Mesenchymal stem cell (in vitro differentiated cells and primary cell): ENCODE measurements around the gene MGAT4D.

Experiments used
- DNase-seq: peaks from one replicate; pipeline ENCODE4 v3.0.0-alpha.2; 2013
- H2AFZ ChIP-seq: one replicate; pipeline ENCODE4 v1.6.1; 2013; ENCODE audit warnings: low read depth, mild to moderate bottlenecking, control low read depth, inconsistent platforms, low read length, moderate library complexity
- H2AK5ac ChIP-seq: 2 replicates; pipeline ENCODE4 v1.6.1; 2013; ENCODE audit warnings: low read length, moderate library complexity, mild to moderate bottlenecking, inconsistent platforms; ENCODE audit not compliant: severe bottlenecking
- H2BK120ac ChIP-seq: one replicate; pipeline ENCODE4 v1.6.1; 2013; ENCODE audit warnings: low read depth, mild to moderate bottlenecking, inconsistent platforms, low read length, moderate library complexity
- H2BK12ac ChIP-seq, 2 experiments: one replicate each; pipeline ENCODE4 v1.6.1; 2013; ENCODE audit warnings: inconsistent platforms in 2 of 2, low read length in 2 of 2, mild to moderate bottlenecking in 2 of 2, moderate library complexity in 2 of 2, control low read depth in 1 of 2
- H2BK15ac ChIP-seq: one replicate; pipeline ENCODE4 v1.6.1; 2013; ENCODE audit warnings: mild to moderate bottlenecking, low read depth, inconsistent platforms; ENCODE audit not compliant: poor library complexity, severe bottlenecking
- H2BK5ac ChIP-seq: 2 replicates; pipeline ENCODE4 v1.6.1; 2013; ENCODE audit warnings: low read depth, mild to moderate bottlenecking, low read length, control low read depth, inconsistent platforms; ENCODE audit not compliant: poor library complexity, severe bottlenecking
- H3K14ac ChIP-seq, 2 experiments: one replicate each; pipeline ENCODE4 v1.6.1; 2013; ENCODE audit warnings: inconsistent platforms in 2 of 2, low read length in 2 of 2, control low read depth in 1 of 2, mild to moderate bottlenecking in 1 of 2, moderate library complexity in 1 of 2
- H3K18ac ChIP-seq, 2 experiments: one replicate each; pipeline ENCODE4 v1.6.1; 2013; ENCODE audit warnings: inconsistent platforms in 2 of 2, low read length in 2 of 2, control low read depth in 1 of 2, low read depth in 1 of 2, mild to moderate bottlenecking in 1 of 2
- H3K23ac ChIP-seq, 2 experiments: one replicate each; pipeline ENCODE4 v1.6.1; 2013; ENCODE audit warnings: inconsistent platforms in 2 of 2, low read length in 2 of 2, mild to moderate bottlenecking in 2 of 2, moderate library complexity in 2 of 2, control low read depth in 1 of 2
- H3K27ac ChIP-seq: 2 replicates; pipeline ENCODE4 v1.5.1; 2013; ENCODE audit warnings: mild to moderate bottlenecking, moderate library complexity, low read length, control low read depth, inconsistent platforms; ENCODE audit not compliant: poor library complexity, severe bottlenecking
- H3K27me3 ChIP-seq, 2 experiments: 2 replicates each; pipeline versions ENCODE4 v1.6.1 to v1.7.0; 2013; ENCODE audit warnings: low read length in 2 of 2, mild to moderate bottlenecking in 2 of 2, moderate library complexity in 2 of 2, control low read depth in 1 of 2, inconsistent platforms in 1 of 2; ENCODE audit not compliant: control insufficient read depth in 1 of 2, insufficient read depth in 1 of 2
- H3K36me3 ChIP-seq, 2 experiments: 2 replicates each; pipeline versions ENCODE4 v1.6.1 to v1.7.0; 2013; ENCODE audit warnings: low read length in 2 of 2, control low read depth in 1 of 2, inconsistent platforms in 1 of 2, low read depth in 1 of 2, mild to moderate bottlenecking in 1 of 2; ENCODE audit not compliant: insufficient read depth in 2 of 2, control insufficient read depth in 1 of 2
- H3K4ac ChIP-seq, 2 experiments: one replicate each; pipeline ENCODE4 v1.6.1; 2013; ENCODE audit warnings: inconsistent platforms in 2 of 2, low read length in 2 of 2, mild to moderate bottlenecking in 2 of 2, moderate library complexity in 2 of 2, control low read depth in 1 of 2, low read depth in 1 of 2
- H3K4me1 ChIP-seq: 2 replicates; pipeline ENCODE4 v1.6.1; 2013; ENCODE audit warnings: low read depth, low read length, control low read depth; ENCODE audit not compliant: control insufficient read depth, insufficient read depth
- H3K4me2 ChIP-seq: 2 replicates; pipeline ENCODE4 v1.6.1; 2013; ENCODE audit warnings: low read length, mild to moderate bottlenecking, inconsistent platforms; ENCODE audit not compliant: poor library complexity, severe bottlenecking
- H3K4me3 ChIP-seq, 2 experiments: 2 replicates each; pipeline versions ENCODE4 v1.5.1 to v1.7.0; 2013; ENCODE audit warnings: low read length in 2 of 2, mild to moderate bottlenecking in 2 of 2, control low read depth in 1 of 2, low read depth in 1 of 2; ENCODE audit not compliant: insufficient read depth in 1 of 2
- H3K79me1 ChIP-seq: replicated peaks from 2 replicates; pipeline ENCODE4 v1.6.1; 2013; ENCODE audit warnings: mild to moderate bottlenecking, control low read depth, low read length, inconsistent platforms; ENCODE audit not compliant: poor library complexity, severe bottlenecking
- H3K9ac ChIP-seq: 2 replicates; pipeline ENCODE4 v1.7.0; 2013; ENCODE audit warnings: mild to moderate bottlenecking, low read length, moderate library complexity
- H3K9me3 ChIP-seq: 2 replicates; pipeline ENCODE4 v1.7.0; 2013; ENCODE audit warnings: mild to moderate bottlenecking, low read length; ENCODE audit not compliant: control insufficient read depth
- H4K8ac ChIP-seq: one replicate; pipeline ENCODE4 v1.6.1; 2013; ENCODE audit warnings: inconsistent platforms, mild to moderate bottlenecking, low read length, moderate library complexity
- H4K91ac ChIP-seq: one replicate; pipeline ENCODE4 v1.6.1; 2013; ENCODE audit warnings: mild to moderate bottlenecking, low read length, inconsistent platforms
- WGBS: methylation state at CpG from one replicate; pipeline ENCODE4 v1.1.7; 2013; ENCODE audit warnings: mixed read lengths; 5-methylcytosine and 5-hydroxymethylcytosine counted together

MGAT4D gene

DNA sequence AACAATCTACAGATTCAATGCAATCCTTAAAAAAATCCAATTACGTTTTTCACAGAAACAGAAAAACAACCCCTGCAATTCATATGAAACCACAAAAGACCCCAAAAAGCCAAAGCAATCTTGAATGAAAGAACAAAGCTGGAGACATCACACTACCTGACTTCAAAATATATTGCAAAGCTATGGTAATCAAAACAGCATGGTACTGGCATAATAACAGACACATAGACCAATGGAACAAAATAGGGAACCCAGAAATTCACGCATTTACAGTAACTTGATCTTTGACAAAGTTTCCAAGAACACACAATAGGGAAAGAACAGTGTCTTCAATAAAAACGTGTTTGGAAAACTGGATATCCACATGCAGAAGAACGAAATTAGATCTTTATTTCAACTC lies 14.6 kb downstream of the MGAT4D start:
- Histone ChIP-seq H2AFZ (no peak overlapping the region), H4K91ac (no peak overlapping the region), H3K79me1 (no peaks in the 10 kb centered on the region), H2BK15ac (no peak overlapping the region), H3K18ac (no peak overlapping the region), H3K23ac (no peak overlapping the region), H3K27me3 (no peaks in the 10 kb centered on the region), H3K4me3 (no peak overlapping the region), H3K4me2 (no peak overlapping the region), H3K27ac (no peak overlapping the region), H3K9ac (no peak overlapping the region), H2BK12ac (no peak overlapping the region), H3K9me3 (peaks cover 12% of the 10 kb centered on the region), H2BK120ac (no peak overlapping the region), H2BK5ac (no peak overlapping the region), H2AK5ac (no peak overlapping the region), H4K8ac (no peak overlapping the region), H3K4ac (no peak overlapping the region), H3K14ac (no peak overlapping the region), H3K4me1 (no peaks in the 10 kb centered on the region), H3K36me3 (no peaks in the 10 kb centered on the region)
- WGBS, result 87% methylated on average over 4 of the region's 4 CpGs
- no peak for DNase-seq

DNA sequence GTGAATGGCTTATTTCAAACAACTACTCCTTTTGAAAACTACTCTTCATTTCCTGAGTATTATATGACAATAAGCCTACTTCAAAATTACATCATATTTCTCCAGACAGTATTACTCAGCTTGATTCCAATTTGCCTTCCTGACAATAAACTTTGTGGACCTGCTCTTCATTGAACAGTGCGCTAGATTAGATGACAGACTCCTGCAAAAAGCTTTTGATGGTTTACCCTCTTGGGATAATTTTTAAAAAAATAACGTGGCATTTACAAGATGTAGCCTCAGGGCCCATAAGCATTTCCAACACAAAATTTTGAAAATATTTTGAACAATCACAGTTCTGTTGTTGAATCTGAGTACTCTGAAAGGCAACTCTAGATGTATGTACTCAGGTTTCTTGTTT lies 25.9 kb downstream of the MGAT4D start:
- Histone ChIP-seq H4K91ac (no peak overlapping the region), H4K8ac (no peak overlapping the region), H2BK5ac (no peak overlapping the region), H3K9ac (no peak overlapping the region), H3K9me3 (no peaks in the 10 kb centered on the region), H3K4me2 (no peak overlapping the region), H3K14ac (no peak overlapping the region), H3K27me3 (peaks cover 0 to 16% of the 10 kb centered on the region in 2 experiments), H2BK120ac (no peak overlapping the region), H3K4ac (no peak overlapping the region), H3K4me3 (no peak overlapping the region), H2AK5ac (no peak overlapping the region), H3K79me1 (no peaks in the 10 kb centered on the region), H2BK12ac (no peak overlapping the region), H2BK15ac (no peak overlapping the region), H3K36me3 (no peaks in the 10 kb centered on the region), H3K23ac (no peak overlapping the region), H2AFZ (no peak overlapping the region), H3K27ac (no peak overlapping the region), H3K18ac (no peak overlapping the region), H3K4me1 (no peaks in the 10 kb centered on the region)
- no peak for DNase-seq
- WGBS, result 100% methylated on average over 1 of the region's 2 CpGs

DNA sequence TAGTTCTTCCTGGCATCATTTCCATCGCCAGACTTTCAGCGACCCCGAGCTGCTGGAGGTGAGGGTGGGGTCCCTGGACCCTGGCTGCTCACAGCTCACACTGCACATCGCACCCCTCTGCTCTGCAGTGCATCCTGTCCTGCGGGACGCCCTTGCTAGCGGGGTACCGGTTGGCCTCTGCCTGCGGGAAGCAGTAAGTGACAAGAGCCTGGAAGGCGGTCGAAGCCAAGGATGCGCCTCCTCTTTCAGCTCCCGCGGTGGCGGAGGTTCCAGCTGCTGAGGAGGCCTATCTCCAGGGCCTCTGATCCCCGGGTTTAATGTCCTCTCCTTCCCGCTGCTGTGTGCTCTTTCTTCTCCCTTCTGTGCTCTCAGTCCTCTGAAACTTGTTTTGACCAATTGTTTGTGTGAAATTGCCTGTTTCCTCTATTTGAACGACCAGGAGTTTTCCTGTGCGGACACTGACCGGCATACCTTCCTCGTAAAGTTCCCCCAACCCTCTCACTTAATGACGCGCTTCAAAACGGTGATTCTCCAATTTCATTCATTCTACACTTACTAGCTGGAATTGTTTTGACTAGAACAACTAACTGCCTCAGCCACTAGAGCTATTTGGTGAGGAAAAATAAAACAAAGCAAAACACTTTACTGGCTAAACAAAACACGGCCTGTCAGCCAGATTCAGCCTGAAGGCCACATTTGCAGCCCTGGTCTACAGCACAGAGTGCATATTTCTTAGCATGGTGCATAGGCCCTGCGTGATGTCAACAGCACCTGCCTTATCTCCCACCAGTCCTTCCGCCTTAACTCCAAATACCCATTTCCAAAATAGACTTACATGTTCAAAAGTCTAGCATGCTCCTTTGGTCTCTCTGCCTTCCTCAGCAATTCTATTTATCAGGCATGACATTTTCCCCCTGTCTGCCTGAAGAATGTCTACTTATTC lies 28.0 kb downstream of the MGAT4D start:
- H2BK12ac ChIP-seq, result no peak overlapping the region
- no peak overlapping the region for H2BK120ac ChIP-seq
- H2AFZ ChIP-seq, result no peak overlapping the region
- no peaks in the 10 kb centered on the region for H3K9me3 ChIP-seq
- no peak overlapping the region for H2BK5ac ChIP-seq
- no peaks in the 10 kb centered on the region for H3K79me1 ChIP-seq
- H3K14ac ChIP-seq, result no peak overlapping the region
- no peak overlapping the region for H3K18ac ChIP-seq
- 80% methylated on average over 27 of the region's 27 CpGs for WGBS
- no peak overlapping the region for H2BK15ac ChIP-seq
- DNase-seq, result no peak
- H3K4me2 ChIP-seq, result no peak overlapping the region
- no peak overlapping the region for H4K91ac ChIP-seq
- peaks cover 0 to 16% of the 10 kb centered on the region in 2 experiments for H3K27me3 ChIP-seq
- H3K9ac ChIP-seq, result no peak overlapping the region
- peak overlapping the region in 1 of 2 experiments; percentile 54 for H3K4me3 ChIP-seq
- no peak overlapping the region for H2AK5ac ChIP-seq
- no peak overlapping the region for H3K23ac ChIP-seq
- no peak overlapping the region for H4K8ac ChIP-seq
- H3K36me3 ChIP-seq, result no peaks in the 10 kb centered on the region
- H3K27ac ChIP-seq, result no peak overlapping the region
- no peaks in the 10 kb centered on the region for H3K4me1 ChIP-seq
- no peak overlapping the region for H3K4ac ChIP-seq

DNA sequence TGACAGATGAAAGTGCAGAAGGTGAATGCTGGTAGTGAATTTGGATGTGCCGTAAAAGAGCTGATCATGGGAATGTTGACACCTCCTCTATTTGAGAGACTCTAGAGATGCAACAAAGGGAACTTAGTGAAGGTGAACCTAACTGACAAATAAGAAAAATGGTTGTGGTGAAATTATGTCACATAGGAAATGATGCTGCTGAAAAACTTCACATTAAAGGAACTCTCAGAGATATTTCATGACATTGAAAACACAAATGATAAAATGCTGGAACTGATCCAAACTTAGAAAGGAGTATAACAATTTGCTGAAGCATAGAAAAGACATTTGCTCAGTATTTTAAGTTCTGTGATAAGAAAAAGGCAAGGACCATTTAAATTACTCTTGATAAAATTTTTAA lies 31.9 kb downstream of the MGAT4D start:
- no peak overlapping the region for H3K4me2 ChIP-seq
- no peak overlapping the region for H2BK120ac ChIP-seq
- no peak overlapping the region for H2AK5ac ChIP-seq
- H3K36me3 ChIP-seq, result no peaks in the 10 kb centered on the region
- H4K8ac ChIP-seq, result no peak overlapping the region
- 92% methylated on average over 1 of the region's 1 CpG for WGBS
- H2BK12ac ChIP-seq, result no peak overlapping the region
- no peaks in the 10 kb centered on the region for H3K4me1 ChIP-seq
- no peak overlapping the region for H3K4me3 ChIP-seq
- peaks cover 0 to 16% of the 10 kb centered on the region in 2 experiments for H3K27me3 ChIP-seq
- H3K27ac ChIP-seq, result no peak overlapping the region
- no peak overlapping the region for H2BK5ac ChIP-seq
- H3K9ac ChIP-seq, result no peak overlapping the region
- no peak for DNase-seq
- no peak overlapping the region for H3K4ac ChIP-seq
- H3K79me1 ChIP-seq, result no peaks in the 10 kb centered on the region
- no peak overlapping the region for H3K14ac ChIP-seq
- H3K18ac ChIP-seq, result no peak overlapping the region
- H2BK15ac ChIP-seq, result no peak overlapping the region
- H2AFZ ChIP-seq, result no peak overlapping the region
- H3K23ac ChIP-seq, result no peak overlapping the region
- H4K91ac ChIP-seq, result no peak overlapping the region
- H3K9me3 ChIP-seq, result no peaks in the 10 kb centered on the region
